Stomach (tissue), 9 donors: ENCODE measurements around the gene DNER. TPM values are rescaled to one million over a fixed set of nuclear protein-coding genes. Genes with fewer than 3 reads are reported as not detected.
A peak's percentile ranks its signal among the peaks of the same experiment; 100 is the strongest.

Experiments
- DNase-seq, 2 donors: peaks; one replicate each; pipeline versions ENCODE4 v3.0.0 to v3.0.0-alpha.2; 2013 to 2019
- H3K27ac ChIP-seq, 5 donors: fragments of 200-600 bp in 4 of 5; sonication (generic) in 4 of 5; one replicate each; pipeline ENCODE4 v1.5.1; 2013 to 2019; ENCODE audit warnings: mild to moderate bottlenecking in 1 of 5, moderate library complexity in 1 of 5
- H3K27me3 ChIP-seq, 3 donors: fragments of 200-600 bp; sonication (generic); one replicate each; pipeline ENCODE4 v1.5.1; 2017 to 2019; ENCODE audit warnings: mixed run types in 1 of 3
- H3K36me3 ChIP-seq, 4 donors: fragments of 200-600 bp; sonication (generic); 1 replicate in 3 of 4; 2 replicates in 1 of 4; pipeline ENCODE4 v1.5.1; 2016 to 2019
- H3K4me1 ChIP-seq, 4 donors: fragments of 200-600 bp; sonication (generic); one replicate each; pipeline ENCODE4 v1.5.1; 2016 to 2019
- H3K4me3 ChIP-seq, 4 donors: fragments of 200-600 bp; sonication (generic) in 3 of 4; one replicate each; pipeline ENCODE4 v1.5.1; 2016 to 2019; ENCODE audit warnings: mild to moderate bottlenecking in 1 of 4
- H3K9me3 ChIP-seq, 4 donors: fragments of 200-600 bp; sonication (generic); one replicate each; pipeline ENCODE4 v1.5.1; 2016 to 2019
- CTCF ChIP-seq, 7 experiments: fragments of 450-650 bp in 4 of 7; fragments of 200-600 bp in 3 of 7; sonication (generic) in 3 of 7; IDR thresholded peaks; one replicate each; pipeline ENCODE4 v1.5.1; 2016 to 2019; ENCODE audit warnings: antibody characterized with exemption in 7 of 7, control low read depth in 2 of 7, mild to moderate bottlenecking in 1 of 7
- EP300 ChIP-seq: sonication (generic); formaldehyde crosslinking; IDR thresholded peaks from one replicate; pipeline ENCODE4 v1.6.1; 2017; ENCODE audit warnings: antibody characterized with exemption
- POLR2A ChIP-seq, 4 donors: fragments of 450-650 bp; IDR thresholded peaks; one replicate each; pipeline ENCODE4 v1.6.1; 2016; ENCODE audit warnings: antibody characterized with exemption in 4 of 4, control low read depth in 2 of 4, mild to moderate bottlenecking in 1 of 4, moderate library complexity in 1 of 4
- POLR2AphosphoS5 ChIP-seq, 3 donors: sonication (generic); formaldehyde crosslinking; IDR thresholded peaks; one replicate each; pipeline ENCODE4 v1.6.1; 2016; ENCODE audit warnings: antibody characterized with exemption in 3 of 3
- WGBS, 5 donors: extraction: QIAGEN DNeasy Blood & Tissue Kit in 3 of 5; methylation state at CpG; one replicate each; pipeline versions ENCODE4 v1.1.5 to v1.1.7; 2013 to 2018; 5-methylcytosine and 5-hydroxymethylcytosine counted together
- intact Hi-C: fragments of 100-400 bp; cut with DNase I; formaldehyde crosslinking; loops from one replicate; pipeline ENCODE4 v1.15.1; 2023; ENCODE audit warnings: low total_unique reads
- polyA plus RNA-seq, 3 donors: library from polyadenylated mRNA; stranded (reverse); fragments of 200-250 nt; gene quantifications; one replicate each; pipeline ENCODE4 v1.2.3, GENCODE V29; 2013
- small RNA-seq, 4 donors: library from RNA; depleted of rRNA; stranded (forward); fragments of <200 nt; gene quantifications; one replicate each; pipeline ENCODE3, GENCODE V24; 2016
- total RNA-seq, 5 donors: library from RNA; depleted of rRNA; stranded (reverse); fragments of >200 nt; gene quantifications; one replicate each; pipeline versions ENCODE4 v1.1.0 to v1.2.3, GENCODE V29; 2014 to 2016
- donor health status: healthy with polysubstance abuse.
- donor health status: Bipolar disorder and iron deficiency.
- donor health status: healthy.

The DNER gene
- total and polyA plus RNA-seq, 8 donors = 1.6 to 10.6 (median 4.9) TPM

GRCh38 chr2:229313591-229313990 lies 400.8 kb downstream of the DNER start:
- H3K27me3 ChIP-seq = no peaks in the 10 kb centered on the region
- DNase-seq = peak in 1 of 2 donors; percentile 39
- no peaks in the 10 kb centered on the region for H3K36me3 ChIP-seq
- 59 to 76% (median 71%) methylated on average over 3 of the region's 3 CpGs for WGBS, 5 donors
- H3K4me1 ChIP-seq = no peaks in the 10 kb centered on the region
- intact Hi-C loops = no loop called here
- peaks cover 0 to 5% (median 0%) of the 10 kb centered on the region in 4 donors for H3K9me3 ChIP-seq
- H3K4me3 ChIP-seq = no peak overlapping the region
- no peak for TF ChIP-seq POLR2AphosphoS5 (IDR thresholded peaks at IDR 0.05)
- no peak for TF ChIP-seq CTCF (IDR thresholded peaks at IDR 0.05)
- TF ChIP-seq POLR2A (IDR thresholded peaks at IDR 0.05) = no peak
- TF ChIP-seq EP300 = no peak
- peak overlapping the region in 1 of 5 donors; percentile 47 for H3K27ac ChIP-seq

Small RNA genes lying within 50 kb of the gene (small RNA-seq; reads per million reads assigned to genes)
- 0 reads per million in 4 donors for gene RNU7-9P

Other genes starting within 250 kb of the DNER start
- gene TRIP12, start 207.5 kb upstream of the DNER start, total RNA-seq = 100 to 1,000 TPM in 4 of 5 donors, 10 to 100 TPM in 1; 91.2 to 342 (median 146) TPM
- gene TRIP12, start 207.5 kb upstream of the DNER start, polyA plus RNA-seq = 10 to 100 TPM; 13.4 to 20.3 (median 18.4) TPM
- 10 to 100 TPM in 1 of 5 donors, 1 to 10 TPM in 2, under 1 TPM in 1, not detected in 1; 0.58 to 12.1 (median 4.7) TPM for gene FBXO36, start 207.9 kb upstream of the DNER start, total RNA-seq
- gene FBXO36, start 207.9 kb upstream of the DNER start, polyA plus RNA-seq = 1 to 10 TPM; 1.0 to 3.2 (median 1.2) TPM